ENCODE measurements around the gene DNAH11. TPM values are rescaled to one million over a fixed set of nuclear protein-coding genes. Genes with fewer than 3 reads are reported as not detected.

The DNAH11 gene
- total and polyA plus RNA-seq, 8 donors, result 0.46 to 3.8 (median 1.1) TPM

DNA sequence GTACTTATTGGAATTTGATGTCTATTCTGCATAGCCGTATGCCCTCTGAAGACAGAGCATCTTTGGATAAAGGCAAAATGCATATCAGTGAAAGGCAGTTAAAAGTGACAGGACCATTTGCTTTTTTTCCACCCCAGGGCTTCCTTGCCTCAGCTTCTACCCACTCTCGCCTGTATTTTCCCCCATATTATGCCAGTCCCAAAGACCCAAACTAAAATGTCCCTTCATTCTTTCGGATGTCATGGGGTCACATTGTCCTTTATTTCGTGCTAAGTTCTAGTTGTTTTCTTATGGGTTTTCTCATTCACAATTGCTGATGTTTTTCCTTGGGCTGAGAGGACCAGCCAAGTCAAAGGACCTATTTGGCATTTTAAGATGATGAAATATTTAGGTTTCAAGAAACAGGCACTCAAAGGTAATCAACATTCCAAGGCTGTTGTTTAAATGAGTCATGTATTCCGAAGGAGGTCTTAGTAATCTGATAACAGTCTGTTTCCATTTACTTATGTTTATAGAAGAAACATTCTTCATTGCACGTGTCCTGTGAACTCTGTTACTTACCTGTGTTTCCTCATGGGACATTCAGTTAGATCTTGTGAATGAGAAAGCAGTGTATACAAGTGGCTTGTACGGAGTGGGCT, 74.1 kb downstream of the DNAH11 start:
- WGBS, 2 donors, result 57 to 68% methylated on average over 7 of the region's 7 CpGs
- no peak for DNase-seq
- ATAC-seq, result peak; percentile 9 to 63 (median 52)
- FAIRE-seq, result no peak
- TF ChIP-seq, protein P1, sequence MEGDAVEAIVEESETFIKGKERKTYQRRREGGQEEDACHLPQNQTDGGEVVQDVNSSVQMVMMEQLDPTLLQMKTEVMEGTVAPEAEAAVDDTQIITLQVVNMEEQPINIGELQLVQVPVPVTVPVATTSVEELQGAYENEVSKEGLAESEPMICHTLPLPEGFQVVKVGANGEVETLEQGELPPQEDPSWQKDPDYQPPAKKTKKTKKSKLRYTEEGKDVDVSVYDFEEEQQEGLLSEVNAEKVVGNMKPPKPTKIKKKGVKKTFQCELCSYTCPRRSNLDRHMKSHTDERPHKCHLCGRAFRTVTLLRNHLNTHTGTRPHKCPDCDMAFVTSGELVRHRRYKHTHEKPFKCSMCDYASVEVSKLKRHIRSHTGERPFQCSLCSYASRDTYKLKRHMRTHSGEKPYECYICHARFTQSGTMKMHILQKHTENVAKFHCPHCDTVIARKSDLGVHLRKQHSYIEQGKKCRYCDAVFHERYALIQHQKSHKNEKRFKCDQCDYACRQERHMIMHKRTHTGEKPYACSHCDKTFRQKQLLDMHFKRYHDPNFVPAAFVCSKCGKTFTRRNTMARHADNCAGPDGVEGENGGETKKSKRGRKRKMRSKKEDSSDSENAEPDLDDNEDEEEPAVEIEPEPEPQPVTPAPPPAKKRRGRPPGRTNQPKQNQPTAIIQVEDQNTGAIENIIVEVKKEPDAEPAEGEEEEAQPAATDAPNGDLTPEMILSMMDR (IDR thresholded peaks at IDR 0.05), result no peak
- Histone ChIP-seq H3K27ac (no peak overlapping the region), H3K9me3 (no peaks in the 10 kb centered on the region), H3K4me3 (no peak overlapping the region), H3K36me3 (no peaks in the 10 kb centered on the region), H3K4me1 (no peaks in the 10 kb centered on the region), H3K27me3 (no peaks in the 10 kb centered on the region)
- intact Hi-C loops (cut with DNase I), result no loop called here

DNA sequence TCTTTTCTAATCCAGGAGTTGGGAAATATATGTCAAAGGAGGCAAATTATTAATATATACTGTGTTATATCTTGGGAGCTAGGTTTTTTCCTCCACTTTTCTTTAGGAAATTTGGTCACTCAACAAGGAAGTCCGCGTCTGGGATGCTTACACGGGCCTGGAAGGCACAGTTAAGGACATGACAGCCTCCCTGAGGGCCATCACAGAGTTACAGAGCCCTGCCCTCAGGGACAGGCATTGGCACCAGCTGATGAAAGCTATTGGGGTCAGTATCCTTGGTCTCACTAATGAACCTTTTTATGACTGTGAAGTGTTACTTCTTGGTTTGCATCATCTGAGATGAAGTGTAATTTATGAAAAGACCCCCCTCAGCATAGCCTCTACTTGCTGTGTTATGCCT, 74.7 kb downstream of the DNAH11 start:
- TF ChIP-seq, protein P1 (IDR thresholded peaks at IDR 0.05), result no peak
- no peak overlapping the region for H3K27ac ChIP-seq
- no peak overlapping the region for H3K4me3 ChIP-seq
- no peaks in the 10 kb centered on the region for H3K27me3 ChIP-seq
- intact Hi-C loops (cut with DNase I), result no loop called here
- no peaks in the 10 kb centered on the region for H3K4me1 ChIP-seq
- no peaks in the 10 kb centered on the region for H3K36me3 ChIP-seq
- 60 to 69% methylated on average over 3 of the region's 3 CpGs for WGBS, 2 donors
- no peak for DNase-seq
- H3K9me3 ChIP-seq, result no peaks in the 10 kb centered on the region
- ATAC-seq, result peak in 2 of 4 donors; percentile 11 to 21
- no peak for FAIRE-seq

DNA sequence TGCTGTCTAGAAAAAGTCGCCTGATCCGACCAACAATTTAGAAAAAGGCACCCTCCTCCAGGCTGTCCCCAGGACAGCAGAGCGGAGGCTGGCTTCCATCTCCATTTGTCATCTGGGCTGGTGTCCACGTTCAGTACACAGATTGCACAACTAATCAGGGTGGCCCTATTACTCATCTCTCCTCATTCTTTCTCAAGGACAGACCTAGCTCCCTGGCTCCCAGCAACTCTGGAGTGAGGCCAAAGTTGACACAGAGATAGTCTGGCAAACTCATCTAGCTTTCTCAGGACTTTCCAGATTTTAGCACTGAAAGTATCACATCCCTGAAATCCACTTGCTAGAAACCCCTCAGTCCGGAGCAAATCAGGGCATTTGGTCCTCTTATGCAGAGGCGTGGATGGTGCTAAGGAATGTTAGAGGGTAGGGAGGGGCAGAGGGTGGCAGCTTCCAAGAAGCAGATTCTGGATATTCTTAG, 75.1 kb downstream of the DNAH11 start:
- H3K27ac ChIP-seq, result no peak overlapping the region
- no peak overlapping the region for H3K4me3 ChIP-seq
- H3K4me1 ChIP-seq, result no peaks in the 10 kb centered on the region
- TF ChIP-seq, protein P1 (IDR thresholded peaks at IDR 0.05), result no peak
- intact Hi-C loops (cut with DNase I), result no loop called here
- no peaks in the 10 kb centered on the region for H3K9me3 ChIP-seq
- no peaks in the 10 kb centered on the region for H3K27me3 ChIP-seq
- peak; percentile 77 to 94 (median 94) for ATAC-seq
- no peaks in the 10 kb centered on the region for H3K36me3 ChIP-seq
- peak in 4 of 6 donors; percentile 42 to 63 (median 49) for DNase-seq
- FAIRE-seq, result no peak
- 50 to 60% methylated on average over 6 of the region's 6 CpGs for WGBS, 2 donors

DNA sequence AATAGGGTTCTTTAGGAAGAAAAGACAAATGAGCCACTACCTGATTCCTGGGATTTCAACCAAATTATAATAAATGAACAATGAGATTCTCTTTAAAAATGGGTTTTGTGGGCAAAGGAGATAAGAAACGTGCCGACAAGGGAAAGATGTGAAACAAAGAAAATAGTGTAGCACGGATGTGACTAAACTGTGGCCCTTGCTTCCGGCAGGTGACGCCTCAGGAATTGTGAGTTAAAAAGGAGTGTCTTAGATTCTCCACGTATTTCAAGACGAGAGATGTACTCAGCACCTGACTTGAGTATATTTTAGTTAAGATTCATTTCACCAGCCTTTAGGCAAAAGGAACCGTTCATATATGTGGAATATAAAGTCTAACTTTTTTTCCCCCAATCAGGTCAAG, 75.9 kb downstream of the DNAH11 start:
- 57 to 75% methylated on average over 8 of the region's 8 CpGs for WGBS, 2 donors
- no peak overlapping the region for H3K4me3 ChIP-seq
- no peaks in the 10 kb centered on the region for H3K27me3 ChIP-seq
- intact Hi-C loops (cut with DNase I), result no loop called here
- no peak overlapping the region for H3K27ac ChIP-seq
- no peaks in the 10 kb centered on the region for H3K9me3 ChIP-seq
- no peak for DNase-seq
- no peaks in the 10 kb centered on the region for H3K36me3 ChIP-seq
- TF ChIP-seq, protein P1 (IDR thresholded peaks at IDR 0.05), result no peak
- FAIRE-seq, result no peak
- no peak for ATAC-seq
- no peaks in the 10 kb centered on the region for H3K4me1 ChIP-seq

DNA sequence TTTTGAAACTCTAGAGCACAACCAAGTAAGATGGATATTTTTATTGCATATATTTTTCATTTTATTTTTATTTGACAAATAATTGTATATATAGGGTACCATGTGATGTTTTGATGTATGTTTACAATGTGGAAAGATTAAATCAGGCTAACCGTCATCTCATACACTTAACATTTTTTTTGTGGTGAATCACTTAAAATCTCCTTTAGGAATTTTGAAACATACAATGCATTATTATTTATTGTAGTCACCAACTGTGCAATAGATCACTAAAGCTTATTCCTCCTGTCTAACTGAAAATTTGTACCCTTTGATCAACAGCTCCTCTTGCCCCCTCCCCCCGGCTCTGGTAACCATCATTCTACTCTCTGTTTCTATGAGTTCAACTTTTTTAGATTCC, 77.2 kb downstream of the DNAH11 start:
- ATAC-seq (no peak), DNase-seq (no peak), FAIRE-seq (no peak)
- H3K27me3 ChIP-seq, result no peaks in the 10 kb centered on the region
- no peak overlapping the region for H3K4me3 ChIP-seq
- no peaks in the 10 kb centered on the region for H3K9me3 ChIP-seq
- intact Hi-C loops (cut with DNase I), result no loop called here
- H3K27ac ChIP-seq, result no peak overlapping the region
- TF ChIP-seq, protein P1 (IDR thresholded peaks at IDR 0.05), result no peak
- H3K4me1 ChIP-seq, result no peaks in the 10 kb centered on the region
- 83 to 91% methylated on average over 2 of the region's 2 CpGs for WGBS, 2 donors
- H3K36me3 ChIP-seq, result no peaks in the 10 kb centered on the region

All from pancreas (tissue), 10 donors.